ENCODE data around the gene HPSE2. TPM values are rescaled to one million over a fixed set of nuclear protein-coding genes. Genes with fewer than 3 reads are reported as not detected.

Gene HPSE2
- total and polyA plus RNA-seq, 2 experiments from 2014 or later, result 0.10 to 0.24 TPM

DNA sequence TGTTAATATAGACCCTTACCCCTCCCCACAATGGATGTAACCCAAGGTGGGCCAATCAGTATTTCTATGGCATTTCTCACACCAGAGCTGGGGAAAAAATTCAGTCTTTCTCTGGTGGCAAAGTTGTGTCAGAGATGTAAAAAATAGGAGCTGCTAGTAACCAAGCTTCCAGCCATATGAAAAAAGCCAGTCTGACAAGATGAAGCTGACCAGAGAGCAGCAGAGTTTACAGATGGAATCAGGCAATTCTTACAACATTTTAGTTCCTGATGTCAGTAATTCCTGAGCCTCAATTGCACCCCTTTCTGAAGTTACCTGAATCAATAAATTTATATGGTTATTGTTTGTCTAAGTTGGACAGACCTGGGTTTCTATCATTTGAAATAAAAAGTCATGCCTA is 286.3 kb downstream of the HPSE2 start (continued):
- TF ChIP-seq, protein P1, sequence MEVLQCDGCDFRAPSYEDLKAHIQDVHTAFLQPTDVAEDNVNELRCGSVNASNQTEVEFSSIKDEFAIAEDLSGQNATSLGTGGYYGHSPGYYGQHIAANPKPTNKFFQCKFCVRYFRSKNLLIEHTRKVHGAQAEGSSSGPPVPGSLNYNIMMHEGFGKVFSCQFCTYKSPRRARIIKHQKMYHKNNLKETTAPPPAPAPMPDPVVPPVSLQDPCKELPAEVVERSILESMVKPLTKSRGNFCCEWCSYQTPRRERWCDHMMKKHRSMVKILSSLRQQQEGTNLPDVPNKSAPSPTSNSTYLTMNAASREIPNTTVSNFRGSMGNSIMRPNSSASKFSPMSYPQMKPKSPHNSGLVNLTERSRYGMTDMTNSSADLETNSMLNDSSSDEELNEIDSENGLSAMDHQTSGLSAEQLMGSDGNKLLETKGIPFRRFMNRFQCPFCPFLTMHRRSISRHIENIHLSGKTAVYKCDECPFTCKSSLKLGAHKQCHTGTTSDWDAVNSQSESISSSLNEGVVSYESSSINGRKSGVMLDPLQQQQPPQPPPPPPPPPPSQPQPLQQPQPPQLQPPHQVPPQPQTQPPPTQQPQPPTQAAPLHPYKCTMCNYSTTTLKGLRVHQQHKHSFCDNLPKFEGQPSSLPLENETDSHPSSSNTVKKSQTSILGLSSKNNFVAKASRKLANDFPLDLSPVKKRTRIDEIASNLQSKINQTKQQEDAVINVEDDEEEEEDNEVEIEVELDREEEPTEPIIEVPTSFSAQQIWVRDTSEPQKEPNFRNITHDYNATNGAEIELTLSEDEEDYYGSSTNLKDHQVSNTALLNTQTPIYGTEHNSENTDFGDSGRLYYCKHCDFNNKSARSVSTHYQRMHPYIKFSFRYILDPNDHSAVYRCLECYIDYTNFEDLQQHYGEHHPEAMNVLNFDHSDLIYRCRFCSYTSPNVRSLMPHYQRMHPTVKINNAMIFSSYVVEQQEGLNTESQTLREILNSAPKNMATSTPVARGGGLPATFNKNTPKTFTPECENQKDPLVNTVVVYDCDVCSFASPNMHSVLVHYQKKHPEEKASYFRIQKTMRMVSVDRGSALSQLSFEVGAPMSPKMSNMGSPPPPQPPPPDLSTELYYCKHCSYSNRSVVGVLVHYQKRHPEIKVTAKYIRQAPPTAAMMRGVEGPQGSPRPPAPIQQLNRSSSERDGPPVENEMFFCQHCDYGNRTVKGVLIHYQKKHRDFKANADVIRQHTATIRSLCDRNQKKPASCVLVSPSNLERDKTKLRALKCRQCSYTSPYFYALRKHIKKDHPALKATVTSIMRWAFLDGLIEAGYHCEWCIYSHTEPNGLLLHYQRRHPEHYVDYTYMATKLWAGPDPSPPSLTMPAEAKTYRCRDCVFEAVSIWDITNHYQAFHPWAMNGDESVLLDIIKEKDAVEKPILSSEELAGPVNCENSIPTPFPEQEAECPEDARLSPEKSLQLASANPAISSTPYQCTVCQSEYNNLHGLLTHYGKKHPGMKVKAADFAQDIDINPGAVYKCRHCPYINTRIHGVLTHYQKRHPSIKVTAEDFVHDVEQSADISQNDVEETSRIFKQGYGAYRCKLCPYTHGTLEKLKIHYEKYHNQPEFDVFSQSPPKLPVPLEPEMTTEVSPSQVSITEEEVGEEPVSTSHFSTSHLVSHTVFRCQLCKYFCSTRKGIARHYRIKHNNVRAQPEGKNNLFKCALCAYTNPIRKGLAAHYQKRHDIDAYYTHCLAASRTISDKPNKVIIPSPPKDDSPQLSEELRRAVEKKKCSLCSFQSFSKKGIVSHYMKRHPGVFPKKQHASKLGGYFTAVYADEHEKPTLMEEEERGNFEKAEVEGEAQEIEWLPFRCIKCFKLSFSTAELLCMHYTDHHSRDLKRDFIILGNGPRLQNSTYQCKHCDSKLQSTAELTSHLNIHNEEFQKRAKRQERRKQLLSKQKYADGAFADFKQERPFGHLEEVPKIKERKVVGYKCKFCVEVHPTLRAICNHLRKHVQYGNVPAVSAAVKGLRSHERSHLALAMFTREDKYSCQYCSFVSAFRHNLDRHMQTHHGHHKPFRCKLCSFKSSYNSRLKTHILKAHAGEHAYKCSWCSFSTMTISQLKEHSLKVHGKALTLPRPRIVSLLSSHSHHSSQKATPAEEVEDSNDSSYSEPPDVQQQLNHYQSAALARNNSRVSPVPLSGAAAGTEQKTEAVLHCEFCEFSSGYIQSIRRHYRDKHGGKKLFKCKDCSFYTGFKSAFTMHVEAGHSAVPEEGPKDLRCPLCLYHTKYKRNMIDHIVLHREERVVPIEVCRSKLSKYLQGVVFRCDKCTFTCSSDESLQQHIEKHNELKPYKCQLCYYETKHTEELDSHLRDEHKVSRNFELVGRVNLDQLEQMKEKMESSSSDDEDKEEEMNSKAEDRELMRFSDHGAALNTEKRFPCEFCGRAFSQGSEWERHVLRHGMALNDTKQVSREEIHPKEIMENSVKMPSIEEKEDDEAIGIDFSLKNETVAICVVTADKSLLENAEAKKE (CRISPR knock-in tag; IDR thresholded peaks at IDR 0.05), result no peak
- TF ChIP-seq REST (IDR thresholded peaks at IDR 0.05; ENCODE audit: unreplicated experiment) (no peak), CREB1 (CRISPR knock-in tag; IDR thresholded peaks at IDR 0.05; ENCODE audit: low read depth) (no peak), ZNF331 (CRISPR knock-in tag; IDR thresholded peaks at IDR 0.05; ENCODE audit: low read depth) (no peak), POLR2AphosphoS5 (IDR thresholded peaks at IDR 0.05; ENCODE audit: low read depth) (no peak), STAT1 (IDR thresholded peaks at IDR 0.05; ENCODE audit: unreplicated experiment) (no peak), EZH2phosphoT487 (IDR thresholded peaks at IDR 0.05; ENCODE audit: unreplicated experiment) (no peak), EZH2 (IDR thresholded peaks at IDR 0.05; ENCODE audit: low read depth, unreplicated experiment) (no peak), NANOG (IDR thresholded peaks at IDR 0.05; ENCODE audit: borderline replicate concordance) (no peak), ZNF114 (CRISPR knock-in tag; IDR thresholded peaks at IDR 0.05) (no peak)
- TF ChIP-seq, protein P2, sequence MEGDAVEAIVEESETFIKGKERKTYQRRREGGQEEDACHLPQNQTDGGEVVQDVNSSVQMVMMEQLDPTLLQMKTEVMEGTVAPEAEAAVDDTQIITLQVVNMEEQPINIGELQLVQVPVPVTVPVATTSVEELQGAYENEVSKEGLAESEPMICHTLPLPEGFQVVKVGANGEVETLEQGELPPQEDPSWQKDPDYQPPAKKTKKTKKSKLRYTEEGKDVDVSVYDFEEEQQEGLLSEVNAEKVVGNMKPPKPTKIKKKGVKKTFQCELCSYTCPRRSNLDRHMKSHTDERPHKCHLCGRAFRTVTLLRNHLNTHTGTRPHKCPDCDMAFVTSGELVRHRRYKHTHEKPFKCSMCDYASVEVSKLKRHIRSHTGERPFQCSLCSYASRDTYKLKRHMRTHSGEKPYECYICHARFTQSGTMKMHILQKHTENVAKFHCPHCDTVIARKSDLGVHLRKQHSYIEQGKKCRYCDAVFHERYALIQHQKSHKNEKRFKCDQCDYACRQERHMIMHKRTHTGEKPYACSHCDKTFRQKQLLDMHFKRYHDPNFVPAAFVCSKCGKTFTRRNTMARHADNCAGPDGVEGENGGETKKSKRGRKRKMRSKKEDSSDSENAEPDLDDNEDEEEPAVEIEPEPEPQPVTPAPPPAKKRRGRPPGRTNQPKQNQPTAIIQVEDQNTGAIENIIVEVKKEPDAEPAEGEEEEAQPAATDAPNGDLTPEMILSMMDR (conservative IDR thresholded peaks at IDR 0.05; ENCODE audit: low read depth in 2 of 2), result no peak

Data from GM23338 (cell line).